GM19467 (cell line): ENCODE data around the gene BBC3.
"Not testable (repeated sequence)": the region's sequence is repeated elsewhere in the genome, so short reads cannot be mapped to it uniquely, and the experiment has no call there.

ENCODE experiments used
- ATAC-seq: cut with Tn5 transposase; IDR thresholded peaks from one replicate; pipeline ENCODE4 v1.9.1; 2021; ENCODE audit warnings: mild to moderate bottlenecking, moderate library complexity; ENCODE audit not compliant: unreplicated experiment

The BBC3 gene

GRCh38 chr19:47258895-47259555, 28.0 kb upstream of the BBC3 start:
- no peak for ATAC-seq

GRCh38 chr19:47258434-47258833, 27.4 kb upstream of the BBC3 start:
- ATAC-seq = no peak

- ATAC-seq = no peak
These were observed 26.6 kb upstream of the BBC3 start for GRCh38 chr19:47257411-47258169.

- peak; percentile 60 for ATAC-seq
These were observed 25.9 kb upstream of the BBC3 start for GRCh38 chr19:47256693-47257410.

- peak; percentile 48 for ATAC-seq
These were observed 25.1 kb upstream of the BBC3 start, which contains the start of gene CCDC9 for GRCh38 chr19:47255879-47256692. CCDC9 (plus strand) TSS chr19:47256525; CDS start chr19:47258401, 1,876 bp downstream.

- no peak for ATAC-seq
These were observed 23.0 kb upstream of the BBC3 start for GRCh38 chr19:47253970-47254369.

- no peak for ATAC-seq
These were observed 22.5 kb upstream of the BBC3 start for GRCh38 chr19:47253467-47253881.

- ATAC-seq = not testable (repeated sequence)
These were observed 22.0 kb upstream of the BBC3 start for GRCh38 chr19:47253016-47253415.

- ATAC-seq = no peak
These were observed 16.4 kb upstream of the BBC3 start for GRCh38 chr19:47247308-47247990.

- peak; percentile 56 for ATAC-seq
These were observed 13.0 kb upstream of the BBC3 start for GRCh38 chr19:47243776-47244547.

- ATAC-seq = no peak
These were observed 12.4 kb upstream of the BBC3 start for GRCh38 chr19:47243364-47243775.

- no peak for ATAC-seq
These were observed 11.0 kb upstream of the BBC3 start for GRCh38 chr19:47241919-47242577.

GRCh38 chr19:47240996-47241918, 10.3 kb upstream of the BBC3 start:
- no peak for ATAC-seq

- no peak for ATAC-seq
These were observed 9.6 kb upstream of the BBC3 start for GRCh38 chr19:47240556-47240955.

GRCh38 chr19:47239610-47240296, 8.8 kb upstream of the BBC3 start:
- no peak for ATAC-seq

- ATAC-seq = no peak
These were observed 8.2 kb upstream of the BBC3 start for GRCh38 chr19:47239152-47239551.

- no peak for ATAC-seq
These were observed 5.2 kb upstream of the BBC3 start for GRCh38 chr19:47236072-47236675.
